Ascending aorta (tissue), 2 donors: Measurements from ENCODE around the gene IMMP2L. TPM values are rescaled to one million over a fixed set of nuclear protein-coding genes. Genes with fewer than 3 reads are reported as not detected.

Experiments
- DNase-seq, 2 donors: peaks; one replicate each; pipeline ENCODE4 v3.0.0-alpha.2; 2019; ENCODE audit warnings: low spot score in 2 of 2
- H3K27ac ChIP-seq, 2 donors: fragments of 200-600 bp; sonication (generic); one replicate each; pipeline ENCODE4 v1.5.1; 2016 to 2017; ENCODE audit warnings: mild to moderate bottlenecking in 1 of 2
- H3K27me3 ChIP-seq: fragments of 200-600 bp; sonication (generic); one replicate; pipeline ENCODE4 v1.5.1; 2017
- H3K36me3 ChIP-seq, 2 donors: fragments of 200-600 bp; sonication (generic); one replicate each; pipeline ENCODE4 v1.5.1; 2016
- H3K4me1 ChIP-seq, 2 donors: fragments of 200-600 bp; sonication (generic); one replicate each; pipeline ENCODE4 v1.5.1; 2016 to 2017; ENCODE audit warnings: mild to moderate bottlenecking in 1 of 2
- H3K4me3 ChIP-seq, 2 donors: fragments of 200-600 bp; sonication (generic); one replicate each; pipeline ENCODE4 v1.5.1; 2016 to 2017; ENCODE audit warnings: mild to moderate bottlenecking in 1 of 2
- H3K9me3 ChIP-seq, 2 donors: fragments of 200-600 bp; sonication (generic); one replicate each; pipeline ENCODE4 v1.5.1; 2016
- CTCF ChIP-seq, 3 experiments: fragments of 200-600 bp in 2 of 3; fragments of 450-650 bp in 1 of 3; sonication (generic) in 2 of 3; IDR thresholded peaks; one replicate each; pipeline ENCODE4 v1.5.1; 2016 to 2019; ENCODE audit warnings: antibody characterized with exemption in 3 of 3, mild to moderate bottlenecking in 1 of 3, moderate library complexity in 1 of 3
- intact Hi-C: fragments of 100-400 bp; cut with DNase I; formaldehyde crosslinking; loops from one replicate; pipeline ENCODE4 v1.15.1; 2023
- total RNA-seq: library from RNA; depleted of rRNA; stranded (reverse); fragments of >200 nt; gene quantifications from one replicate; pipeline ENCODE4 v1.1.0, GENCODE V29; 2016

IMMP2L gene
- total RNA-seq, 1 donor from 2014 or later = 143 TPM

GRCh38 chr7:110804501-110804900 lies 757.8 kb downstream of the IMMP2L start:
- no peak overlapping the region for H3K4me3 ChIP-seq
- no peaks in the 10 kb centered on the region for H3K36me3 ChIP-seq
- H3K27me3 ChIP-seq = no peaks in the 10 kb centered on the region
- H3K4me1 ChIP-seq = no peaks in the 10 kb centered on the region
- no peak overlapping the region for H3K27ac ChIP-seq
- no peak for DNase-seq
- H3K9me3 ChIP-seq = no peaks in the 10 kb centered on the region
- TF ChIP-seq CTCF (IDR thresholded peaks at IDR 0.05) = no peak
- intact Hi-C loops = no loop called here

- Histone ChIP-seq H3K27ac (no peak overlapping the region), H3K4me3 (no peak overlapping the region), H3K36me3 (no peaks in the 10 kb centered on the region), H3K4me1 (no peaks in the 10 kb centered on the region), H3K27me3 (no peaks in the 10 kb centered on the region), H3K9me3 (no peaks in the 10 kb centered on the region)
- intact Hi-C loops = no loop called here
- DNase-seq = no peak
- no peak for TF ChIP-seq CTCF (IDR thresholded peaks at IDR 0.05)
Measured at GRCh38 chr7:110803602-110804143, 758.6 kb downstream of the IMMP2L start.

GRCh38 chr7:110801502-110801901 lies 760.8 kb downstream of the IMMP2L start:
- no peaks in the 10 kb centered on the region for H3K27me3 ChIP-seq
- H3K4me1 ChIP-seq = no peaks in the 10 kb centered on the region
- H3K36me3 ChIP-seq = no peaks in the 10 kb centered on the region
- no peak for DNase-seq
- no peak for TF ChIP-seq CTCF (IDR thresholded peaks at IDR 0.05)
- no peak overlapping the region for H3K4me3 ChIP-seq
- no peaks in the 10 kb centered on the region for H3K9me3 ChIP-seq
- intact Hi-C loops = no loop called here
- H3K27ac ChIP-seq = no peak overlapping the region

GRCh38 chr7:110800984-110801383 lies 761.3 kb downstream of the IMMP2L start:
- Histone ChIP-seq H3K4me1 (no peaks in the 10 kb centered on the region), H3K27me3 (no peaks in the 10 kb centered on the region), H3K4me3 (no peak overlapping the region), H3K36me3 (no peaks in the 10 kb centered on the region), H3K27ac (no peak overlapping the region), H3K9me3 (no peaks in the 10 kb centered on the region)
- intact Hi-C loops = no loop called here
- DNase-seq = no peak
- TF ChIP-seq CTCF (IDR thresholded peaks at IDR 0.05) = no peak

- intact Hi-C loops = no loop called here
- H3K36me3 ChIP-seq = no peaks in the 10 kb centered on the region
- no peak overlapping the region for H3K27ac ChIP-seq
- no peaks in the 10 kb centered on the region for H3K4me1 ChIP-seq
- no peak for TF ChIP-seq CTCF (IDR thresholded peaks at IDR 0.05)
- no peaks in the 10 kb centered on the region for H3K9me3 ChIP-seq
- no peaks in the 10 kb centered on the region for H3K27me3 ChIP-seq
- no peak for DNase-seq
- H3K4me3 ChIP-seq = no peak overlapping the region
Measured at GRCh38 chr7:110797656-110798055, 764.6 kb downstream of the IMMP2L start.

- intact Hi-C loops = no loop called here
- no peak for DNase-seq
- H3K4me1 ChIP-seq = no peaks in the 10 kb centered on the region
- no peaks in the 10 kb centered on the region for H3K27me3 ChIP-seq
- H3K27ac ChIP-seq = no peak overlapping the region
- no peaks in the 10 kb centered on the region for H3K9me3 ChIP-seq
- no peaks in the 10 kb centered on the region for H3K36me3 ChIP-seq
- no peak for TF ChIP-seq CTCF (IDR thresholded peaks at IDR 0.05)
- H3K4me3 ChIP-seq = no peak overlapping the region
Measured at GRCh38 chr7:110790992-110791391, 771.3 kb downstream of the IMMP2L start.
